Head of caudate nucleus (tissue), 42 donors: ENCODE data around the gene NFATC1.
A peak's percentile ranks its signal among the peaks of the same experiment; 100 is the strongest.

Experiments
- DNase-seq, 42 donors: peaks; one replicate each; pipeline versions ENCODE4 v3.0.0 to v3.0.0-alpha.2; 2020 to 2021; ENCODE audit warnings: mixed read lengths in 7 of 42
- intact Hi-C: fragments of 100-400 bp; cut with DNase I; formaldehyde crosslinking; loops from one replicate; pipeline ENCODE4 v1.15.0; 2022

The NFATC1 gene

GRCh38 chr18:79395761-79396404 lies at the start of gene NFATC1:
NFATC1 (plus strand) TSS chr18:79395930; CDS start chr18:79396225, 295 bp downstream.
- DNase-seq: peak in 36 of 42 donors; percentile 35 to 78 (median 60)
- intact Hi-C loops: loop anchor here (5.0 kb wide), 2 partner anchors 111 to 131 kb away; no protein-coding TSS in a partner anchor

GRCh38 chr18:79345981-79346380 lies 49.7 kb upstream of the NFATC1 start:
- no peak for DNase-seq

DNA sequence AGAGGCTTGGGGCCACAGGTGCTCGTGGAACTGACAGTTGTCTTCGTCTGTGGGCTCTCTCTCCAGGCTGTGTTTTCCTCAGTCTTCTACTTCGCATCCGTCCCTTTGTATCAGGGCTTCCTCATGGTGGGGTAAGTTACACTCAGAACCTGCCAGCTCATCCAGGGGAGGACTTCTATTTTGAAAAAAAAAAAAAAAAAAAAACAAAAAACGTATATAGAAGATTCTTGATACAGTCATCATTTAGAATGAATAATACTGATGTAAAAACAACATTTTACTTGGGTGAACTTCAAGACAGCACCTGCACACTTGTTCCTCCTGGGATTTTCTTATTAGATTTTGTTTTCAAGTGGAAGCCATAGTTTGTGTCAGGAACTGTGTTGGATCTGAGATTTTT lies 47.7 kb upstream of the NFATC1 start:
- DNase-seq: no peak
- intact Hi-C loops: no loop called here

More at GRCh38 chr18:79345981-79346380, 49.7 kb upstream of the NFATC1 start:
- intact Hi-C loops: no loop called here

GRCh38 chr18:79352432-79352831 lies 43.3 kb upstream of the NFATC1 start:
- no peak for DNase-seq
- intact Hi-C loops: no loop called here

- DNase-seq: peak in 37 of 42 donors; percentile 31 to 81 (median 64)
- intact Hi-C loops: no loop called here
These were observed 42.5 kb upstream of the NFATC1 start for GRCh38 chr18:79353267-79353666.

DNA sequence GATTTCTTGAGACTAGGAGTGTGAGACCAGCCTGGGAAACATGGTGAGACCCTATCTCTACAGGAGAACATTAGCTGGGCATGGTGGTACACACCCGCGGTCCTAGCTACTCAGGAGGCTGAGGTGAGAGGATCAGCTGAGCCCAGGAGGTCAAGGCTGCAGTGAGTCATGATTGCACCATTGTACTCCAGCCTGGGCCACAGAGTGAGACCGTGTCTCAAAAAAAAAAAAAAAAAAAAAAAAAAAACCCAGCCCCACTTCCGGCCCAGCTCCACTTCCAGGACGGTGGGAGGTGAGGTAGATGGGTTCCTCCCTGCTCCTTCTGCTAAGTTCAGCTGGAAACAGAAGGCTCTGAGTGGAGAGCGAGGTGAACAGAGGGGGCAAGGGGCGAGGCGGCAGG lies 41.4 kb upstream of the NFATC1 start:
- DNase-seq: no peak
- intact Hi-C loops: no loop called here

- intact Hi-C loops: no loop called here
- no peak for DNase-seq
These were observed 40.0 kb upstream of the NFATC1 start for GRCh38 chr18:79355433-79356335.

DNA sequence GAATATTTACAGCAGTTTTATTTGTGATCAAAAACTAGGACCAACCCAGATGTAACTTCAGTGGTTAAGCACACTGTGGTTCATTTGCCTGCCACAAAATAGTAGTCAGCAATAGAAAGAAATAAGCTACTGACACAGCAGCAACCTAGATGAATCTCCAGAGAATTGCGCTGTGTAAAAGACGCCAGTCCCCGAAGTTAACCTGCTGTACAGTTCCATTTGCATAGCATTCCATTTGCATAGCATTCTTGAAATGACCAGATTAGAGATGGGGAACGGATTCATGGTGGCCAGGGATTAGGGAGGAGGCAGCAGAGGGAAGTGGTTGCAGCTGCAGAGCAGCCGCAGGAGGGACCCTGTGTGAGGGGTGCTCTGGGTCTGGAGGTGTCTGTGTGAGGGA lies 39.3 kb upstream of the NFATC1 start:
- no peak for DNase-seq
- intact Hi-C loops: no loop called here

DNA sequence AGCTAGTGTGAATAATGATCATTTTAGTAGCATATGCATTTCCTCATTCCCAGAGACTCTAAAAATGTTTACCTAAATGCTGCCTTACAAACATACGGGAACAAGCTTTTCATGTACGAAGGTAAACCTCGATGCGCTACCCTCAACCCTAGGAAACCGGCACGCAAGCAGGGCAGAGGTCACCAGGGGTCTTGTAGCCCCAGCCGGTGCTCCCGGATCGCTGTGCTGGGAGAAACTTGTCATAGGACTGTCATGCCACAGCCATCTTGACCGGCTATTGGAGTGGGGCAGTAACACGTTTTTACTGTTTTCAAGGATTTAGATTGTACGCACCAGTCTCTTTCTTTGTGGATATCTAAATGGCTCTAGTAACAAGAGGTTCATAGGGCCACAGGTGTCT lies 34.8 kb upstream of the NFATC1 start:
- DNase-seq: no peak
- intact Hi-C loops: no loop called here

GRCh38 chr18:79361766-79362522 lies 33.8 kb upstream of the NFATC1 start:
- intact Hi-C loops: no loop called here
- DNase-seq: no peak

GRCh38 chr18:79365701-79366100 lies 30.0 kb upstream of the NFATC1 start:
- DNase-seq: no peak

DNA sequence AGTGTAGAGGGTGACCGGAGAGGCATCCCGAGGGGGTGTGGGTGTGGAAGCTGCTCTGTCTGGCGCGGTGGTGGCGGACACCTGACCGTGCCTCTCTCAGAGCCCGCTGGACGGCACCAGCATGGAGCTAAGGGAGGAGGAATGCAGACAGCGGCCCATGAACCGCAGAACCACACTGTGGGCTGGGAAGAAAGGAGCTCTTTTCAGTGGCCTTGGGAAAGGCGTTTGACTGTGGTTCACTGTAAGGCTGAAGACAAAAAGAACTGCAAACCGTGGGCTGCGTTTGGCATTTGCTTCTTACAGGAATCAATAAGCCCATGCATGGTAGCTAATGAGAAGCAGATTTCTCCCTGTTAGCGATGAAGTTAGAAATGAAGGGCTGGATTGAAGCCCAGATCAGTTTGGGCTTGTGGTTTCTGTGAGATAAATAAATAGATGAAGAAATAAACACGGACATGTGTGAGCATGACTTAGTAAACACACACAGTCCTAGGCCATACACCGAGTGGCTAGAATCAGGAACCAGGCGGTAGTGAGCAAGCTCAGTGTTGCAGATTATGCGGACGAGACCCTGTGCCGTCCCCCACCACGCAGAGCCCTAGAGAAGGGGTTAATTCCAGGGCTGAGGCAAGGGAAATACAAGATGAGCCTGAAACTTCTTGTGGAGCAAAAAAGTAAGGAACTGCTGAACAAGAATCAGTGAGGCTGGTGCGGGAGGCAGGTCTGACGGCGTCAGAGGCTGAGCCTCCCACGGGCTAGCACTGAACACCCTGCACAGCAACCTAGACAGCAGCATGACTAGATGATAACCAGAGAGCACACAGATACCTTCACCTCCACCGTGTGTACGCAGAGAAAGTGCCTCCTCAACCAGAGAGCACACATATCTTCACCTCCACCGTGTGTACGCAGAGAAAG lies 29.3 kb upstream of the NFATC1 start:
- intact Hi-C loops: no loop called here

More at GRCh38 chr18:79365701-79366100, 30.0 kb upstream of the NFATC1 start:
- intact Hi-C loops: no loop called here

DNA sequence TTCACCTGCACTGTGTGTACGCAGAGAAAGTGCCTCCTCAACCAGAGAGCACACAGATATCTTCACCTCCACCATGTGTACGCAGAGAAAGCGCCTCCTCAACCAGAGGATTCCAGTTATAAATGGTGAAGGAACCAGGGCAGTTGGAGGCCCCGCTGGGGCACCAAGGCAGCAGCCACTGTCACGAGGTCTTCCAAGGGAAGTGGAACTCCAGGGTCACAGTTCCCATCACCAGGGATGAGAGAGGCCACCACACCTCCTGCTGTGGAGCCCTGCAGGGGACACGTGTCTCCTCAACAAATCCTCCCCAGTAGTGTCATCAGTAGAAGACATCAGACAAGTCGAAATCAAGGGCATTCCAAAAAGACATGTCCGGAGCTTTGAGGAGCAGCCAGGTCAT lies 28.2 kb upstream of the NFATC1 start:
- DNase-seq: no peak
- intact Hi-C loops: no loop called here

More for the DNA sequence above, 29.3 kb upstream of the NFATC1 start:
- DNase-seq: peak in 5 of 42 donors; percentile 7 to 50 (median 50)

DNA sequence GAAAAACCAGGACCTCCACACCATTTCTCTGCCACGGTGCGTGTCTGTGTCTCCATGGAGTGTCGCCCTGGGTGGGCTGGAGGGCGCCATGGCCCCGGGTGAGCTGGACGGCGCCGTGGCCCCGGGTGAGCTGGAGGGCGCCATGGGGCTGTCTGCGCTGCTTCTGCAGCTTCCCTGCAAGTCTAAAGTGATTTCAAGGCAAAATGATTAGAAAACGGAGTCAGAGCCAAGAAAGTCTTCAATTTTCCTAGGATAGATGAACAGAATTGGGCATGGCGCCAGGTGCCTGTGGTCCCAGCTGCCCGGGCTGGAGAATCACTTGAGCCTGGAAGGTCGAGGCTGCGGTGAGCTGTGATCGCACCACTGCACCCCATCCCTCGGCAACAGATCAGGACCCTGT lies 27.7 kb upstream of the NFATC1 start:
- intact Hi-C loops: no loop called here
- DNase-seq: no peak

GRCh38 chr18:79368681-79369080 lies 27.0 kb upstream of the NFATC1 start:
- no peak for DNase-seq
- intact Hi-C loops: no loop called here

DNA sequence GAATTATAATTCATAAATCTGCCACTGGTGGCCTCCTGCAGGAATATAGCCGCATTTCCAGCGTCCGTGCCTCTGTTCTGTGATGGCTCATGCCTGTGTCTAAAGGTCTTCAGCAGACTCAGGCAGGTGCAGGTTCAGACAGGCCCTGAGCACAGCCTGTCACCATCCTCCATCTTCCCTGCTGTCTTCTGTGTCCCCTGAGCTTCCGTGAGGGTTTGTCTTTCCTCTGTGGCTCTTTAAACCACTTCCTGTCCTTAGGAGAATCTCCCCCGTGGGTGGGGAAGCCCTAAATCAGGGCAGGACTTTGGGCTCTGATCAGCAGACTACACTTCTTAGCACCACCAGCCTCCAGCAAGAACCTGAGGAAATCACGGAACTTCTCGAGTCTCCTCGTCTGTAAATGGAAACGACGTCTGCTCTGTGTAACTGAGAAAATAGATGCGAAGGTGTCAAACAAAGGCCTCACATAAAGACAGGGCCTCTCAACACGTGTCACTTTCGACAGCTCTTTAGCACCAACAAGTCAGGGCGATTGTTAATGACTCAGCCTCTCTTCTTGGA lies 24.1 kb upstream of the NFATC1 start:
- intact Hi-C loops: no loop called here
- DNase-seq: no peak

DNA sequence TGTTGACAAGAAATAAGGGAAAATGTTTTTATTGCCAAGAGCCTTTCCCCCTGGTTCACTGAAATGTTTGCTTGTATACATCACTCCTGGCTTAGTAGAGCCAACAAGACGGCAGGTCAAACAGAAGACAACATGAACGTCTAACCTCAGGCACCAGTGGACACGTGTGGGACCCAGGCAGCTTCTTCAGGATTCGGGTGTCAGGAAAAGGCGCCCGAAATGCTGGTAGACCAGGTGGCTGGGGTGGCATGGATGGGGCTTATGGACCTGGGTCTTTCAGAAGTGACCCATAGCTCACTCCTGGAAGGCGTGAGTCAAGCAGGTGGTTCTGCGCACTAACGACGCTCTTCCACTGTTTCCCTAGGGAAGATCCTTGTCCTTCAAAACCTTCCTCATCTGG lies 23.3 kb upstream of the NFATC1 start:
- intact Hi-C loops: no loop called here
- DNase-seq: no peak

DNA sequence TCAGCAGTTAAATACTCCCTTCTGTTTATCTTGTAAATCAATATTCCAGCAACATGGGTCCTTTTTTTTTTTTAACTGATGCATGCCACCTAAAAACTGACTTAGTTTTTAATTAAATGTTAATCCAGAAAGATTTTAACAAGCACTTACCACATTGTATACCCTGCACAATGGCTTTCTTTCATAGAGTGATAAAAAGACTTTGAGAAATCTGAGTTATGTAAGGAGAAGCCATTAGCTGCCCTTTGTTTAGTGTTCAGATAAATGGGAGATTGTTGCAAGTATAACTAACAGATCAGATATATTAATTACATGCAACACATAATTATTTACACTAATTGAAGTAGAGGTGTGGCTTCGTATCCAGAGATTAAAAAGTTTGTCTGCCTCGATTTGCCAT lies 22.7 kb upstream of the NFATC1 start:
- DNase-seq: no peak
- intact Hi-C loops: no loop called here
